Endometrial microvascular endothelial cells (primary cell): ENCODE data around the gene PRPSAP1. TPM values are rescaled to one million over a fixed set of nuclear protein-coding genes. Genes with fewer than 3 reads are reported as not detected.

Source experiments
- in situ Hi-C: cut with HindIII; loops from 2 replicates; pipeline ENCODE4 v1.10.0; 2017; ENCODE audit warnings: low sequenced_read_pairs, low pct_unique_long_range_greater_than_20kb; ENCODE audit errors: inconsistent ontology term
- total RNA-seq: library from RNA; depleted of rRNA; stranded (reverse); fragments of >200 nt; gene quantifications from one replicate; pipeline ENCODE4 v1.2.3, GENCODE V29; 2015; ENCODE audit errors: inconsistent ontology term

The PRPSAP1 gene
- total RNA-seq, 1 donor from 2014 or later: 70.8 TPM

- in situ Hi-C loops: no loop called here
Observed at GRCh38 chr17:76296186-76296585, 57.5 kb downstream of the PRPSAP1 start.

DNA sequence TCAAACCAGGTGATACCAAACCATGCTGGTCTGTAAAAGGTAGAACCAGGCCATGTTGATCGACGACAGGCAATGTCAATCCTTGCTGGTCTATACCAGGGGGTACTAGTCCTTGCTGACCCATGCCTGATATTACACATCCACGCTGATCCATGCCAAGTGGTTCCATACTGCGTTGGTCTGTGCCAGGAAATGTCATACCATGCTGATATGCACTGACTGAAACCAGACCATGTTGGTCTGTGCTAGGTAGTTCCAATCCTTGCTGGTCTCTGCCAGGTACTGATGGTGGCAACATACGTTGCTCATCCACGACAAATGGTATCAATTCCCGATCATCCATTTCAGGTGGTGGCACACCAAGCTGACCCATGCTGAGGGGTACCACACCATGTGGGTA lies 60.6 kb downstream of the PRPSAP1 start:
- in situ Hi-C loops: no loop called here

DNA sequence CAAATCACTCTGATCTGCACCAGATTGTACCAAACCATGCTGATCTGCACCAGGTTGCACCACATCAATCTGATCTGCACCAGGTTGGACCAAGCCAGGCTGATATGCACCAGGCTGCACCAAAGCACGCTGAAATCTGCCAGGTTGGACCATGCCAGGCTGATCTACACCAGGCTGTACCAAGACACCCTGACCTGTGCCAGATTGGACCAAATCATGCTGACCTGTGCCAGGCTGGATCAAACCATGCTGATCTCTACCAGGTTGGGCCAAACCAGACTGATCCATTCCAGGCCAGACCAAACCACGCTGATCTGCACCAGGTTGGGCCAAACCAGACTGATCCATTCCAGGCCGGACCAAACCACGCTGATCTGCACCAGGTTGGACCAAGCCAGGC lies 61.1 kb downstream of the PRPSAP1 start:
- in situ Hi-C loops: no loop called here

- in situ Hi-C loops: no loop called here
Observed at GRCh38 chr17:76281573-76282371, 71.9 kb downstream of the PRPSAP1 start.

DNA sequence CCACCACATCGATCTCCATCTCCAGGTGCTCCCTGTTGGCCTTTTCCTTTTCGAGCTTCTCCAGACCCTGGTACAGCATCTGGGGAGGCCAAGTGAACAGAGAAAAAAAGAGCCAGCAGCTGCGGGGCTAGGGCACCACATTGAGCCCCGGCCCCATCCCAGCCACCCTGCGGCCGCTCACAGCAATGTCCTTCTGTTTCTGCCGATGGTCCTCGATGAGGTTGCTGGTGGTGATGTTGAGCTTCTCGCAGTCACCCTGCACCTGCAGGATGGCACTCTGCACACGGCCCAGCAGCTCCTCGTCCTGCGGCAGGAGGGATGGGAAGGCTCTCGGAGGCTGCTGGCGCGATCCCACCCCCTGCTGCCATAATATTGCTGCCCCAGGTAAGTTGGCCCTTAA lies 73.1 kb downstream of the PRPSAP1 start:
- in situ Hi-C loops: no loop called here

- in situ Hi-C loops: no loop called here
Observed at GRCh38 chr17:76279742-76280287, 73.9 kb downstream of the PRPSAP1 start.

- in situ Hi-C loops: no loop called here
Observed at GRCh38 chr17:76278952-76279741, 74.6 kb downstream of the PRPSAP1 start.

DNA sequence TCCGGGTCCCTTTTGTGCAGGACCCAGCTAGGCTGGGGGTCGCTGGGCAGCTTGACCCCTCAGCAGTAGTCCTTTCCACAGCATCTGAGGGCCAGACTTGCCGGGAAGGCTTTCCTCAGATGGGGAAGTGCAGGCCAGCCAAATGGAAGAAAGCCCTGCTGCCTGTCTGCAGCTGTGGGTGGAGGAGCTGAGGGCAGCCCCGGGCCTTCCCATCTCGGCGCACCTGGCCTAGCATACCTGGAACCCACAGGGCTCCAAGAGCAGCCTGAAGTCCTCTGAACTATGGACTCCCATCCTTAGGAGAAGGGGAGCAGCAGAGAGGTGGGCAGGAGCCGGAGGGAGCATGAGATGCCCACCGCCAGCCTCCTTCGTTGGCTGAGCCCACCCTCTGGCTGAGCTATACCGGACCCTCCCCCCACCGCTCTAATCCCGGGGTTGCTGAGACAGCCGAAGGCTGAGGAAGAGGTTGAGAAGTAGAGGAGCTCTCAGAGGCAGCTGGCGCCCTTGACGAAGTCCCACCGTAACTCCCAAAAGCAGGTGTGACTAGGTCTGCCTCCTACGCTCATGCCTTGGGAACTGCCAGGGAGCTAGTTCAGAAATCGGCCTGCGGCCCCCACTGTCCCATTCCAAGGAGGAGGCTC lies 75.3 kb downstream of the PRPSAP1 start:
- in situ Hi-C loops: no loop called here

DNA sequence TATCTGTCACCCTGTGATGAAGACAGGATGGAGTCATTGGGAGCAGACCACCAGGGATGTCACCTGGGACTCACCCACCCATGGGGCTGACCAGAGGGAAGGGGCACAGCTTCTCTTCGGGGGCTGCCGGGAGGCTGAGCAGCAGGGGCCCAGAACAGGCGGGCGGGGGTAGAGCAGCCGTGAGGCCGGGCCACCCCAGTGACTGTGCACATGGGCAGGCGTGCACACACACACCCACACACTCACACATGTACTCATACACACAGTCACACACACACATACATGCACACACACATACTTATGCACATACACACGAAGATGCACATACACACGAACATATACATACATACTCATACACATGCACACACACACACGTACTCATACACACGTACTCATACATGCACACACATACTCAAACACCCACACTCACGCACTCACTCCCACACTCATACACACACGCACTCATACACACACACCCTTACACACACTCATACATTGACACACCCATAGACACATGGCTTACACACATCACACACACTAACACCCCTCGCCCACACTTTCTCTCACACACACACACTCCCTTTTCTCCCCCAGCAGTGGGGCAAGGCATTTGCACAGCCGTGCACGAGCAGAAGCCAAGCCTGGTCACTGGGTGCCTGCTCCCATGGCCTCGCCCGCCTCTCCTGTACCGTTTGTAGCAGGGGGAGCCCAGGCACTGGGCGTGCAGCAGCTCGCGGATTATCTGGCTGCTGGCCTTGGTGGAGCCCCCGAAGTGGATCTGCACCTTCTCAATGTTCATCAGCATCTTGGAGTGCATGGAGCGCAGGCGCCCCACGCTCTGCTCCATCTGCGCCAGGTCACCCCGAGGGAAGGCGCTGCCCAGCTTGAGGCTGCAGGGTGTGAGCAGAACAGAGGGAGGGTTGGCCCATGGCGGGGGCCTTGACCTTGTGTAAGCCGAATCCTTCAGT lies 76.1 kb downstream of the PRPSAP1 start:
- in situ Hi-C loops: no loop called here

DNA sequence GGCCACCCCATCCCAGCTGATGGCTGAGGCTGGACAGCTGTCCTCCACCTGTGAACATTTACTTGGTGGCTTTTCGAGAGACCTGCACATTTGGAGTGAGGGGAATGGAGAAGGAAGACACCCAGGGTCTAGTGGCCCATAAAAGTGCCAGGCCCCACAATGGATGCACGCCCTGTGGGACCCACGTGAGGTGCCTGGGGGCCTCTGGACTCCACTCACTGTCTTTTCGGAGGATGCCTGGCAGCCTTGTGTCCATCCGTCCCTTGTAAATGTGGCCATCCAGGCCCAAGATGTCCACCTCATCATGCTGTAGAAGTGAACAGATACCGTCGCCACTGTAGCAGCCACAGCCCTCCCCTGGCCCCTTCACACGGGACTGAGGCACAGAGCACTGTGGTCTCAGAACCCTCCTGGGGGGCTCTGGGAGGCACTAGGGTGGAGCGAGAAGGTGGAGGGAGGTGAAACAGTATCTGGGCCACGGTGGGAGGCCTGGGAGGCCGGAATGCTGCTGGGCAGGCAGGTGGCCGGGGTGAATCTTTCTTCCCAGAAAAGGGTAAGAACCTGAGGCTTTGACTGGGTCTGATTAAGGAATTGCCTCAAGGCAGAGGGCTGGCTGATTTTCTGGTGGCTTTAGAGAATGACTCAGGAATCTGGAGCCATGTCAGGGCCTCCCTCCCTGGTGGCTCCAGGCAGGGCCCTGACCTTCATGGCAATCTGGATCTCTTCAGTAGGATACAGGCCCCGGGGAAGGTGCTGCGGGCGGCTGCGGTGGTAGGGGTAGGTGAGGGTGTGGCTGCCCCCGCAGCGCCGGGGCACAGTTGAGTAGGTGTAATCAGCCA lies 77.0 kb downstream of the PRPSAP1 start:
- in situ Hi-C loops: no loop called here

DNA sequence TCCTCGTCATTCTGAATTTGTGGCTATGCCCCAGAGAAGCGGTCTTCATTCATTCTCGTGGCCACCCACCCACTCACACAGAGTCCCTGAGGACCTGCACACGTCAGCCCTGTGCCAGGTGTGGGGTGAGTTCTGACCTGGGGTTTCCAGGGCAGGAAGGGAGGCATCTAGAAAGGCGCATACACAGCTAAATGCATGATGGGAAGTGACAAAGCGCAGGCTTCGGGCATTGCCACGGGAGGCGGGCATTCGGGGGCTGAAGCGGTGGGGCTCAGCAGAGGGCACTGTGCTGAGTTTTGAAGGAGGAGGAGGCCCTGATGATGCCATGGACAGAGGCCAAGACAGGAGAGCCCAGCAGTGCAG lies 77.7 kb downstream of the PRPSAP1 start:
- in situ Hi-C loops: no loop called here

GRCh38 chr17:76275382-76276068 lies 78.2 kb downstream of the PRPSAP1 start:
- in situ Hi-C loops: no loop called here

DNA sequence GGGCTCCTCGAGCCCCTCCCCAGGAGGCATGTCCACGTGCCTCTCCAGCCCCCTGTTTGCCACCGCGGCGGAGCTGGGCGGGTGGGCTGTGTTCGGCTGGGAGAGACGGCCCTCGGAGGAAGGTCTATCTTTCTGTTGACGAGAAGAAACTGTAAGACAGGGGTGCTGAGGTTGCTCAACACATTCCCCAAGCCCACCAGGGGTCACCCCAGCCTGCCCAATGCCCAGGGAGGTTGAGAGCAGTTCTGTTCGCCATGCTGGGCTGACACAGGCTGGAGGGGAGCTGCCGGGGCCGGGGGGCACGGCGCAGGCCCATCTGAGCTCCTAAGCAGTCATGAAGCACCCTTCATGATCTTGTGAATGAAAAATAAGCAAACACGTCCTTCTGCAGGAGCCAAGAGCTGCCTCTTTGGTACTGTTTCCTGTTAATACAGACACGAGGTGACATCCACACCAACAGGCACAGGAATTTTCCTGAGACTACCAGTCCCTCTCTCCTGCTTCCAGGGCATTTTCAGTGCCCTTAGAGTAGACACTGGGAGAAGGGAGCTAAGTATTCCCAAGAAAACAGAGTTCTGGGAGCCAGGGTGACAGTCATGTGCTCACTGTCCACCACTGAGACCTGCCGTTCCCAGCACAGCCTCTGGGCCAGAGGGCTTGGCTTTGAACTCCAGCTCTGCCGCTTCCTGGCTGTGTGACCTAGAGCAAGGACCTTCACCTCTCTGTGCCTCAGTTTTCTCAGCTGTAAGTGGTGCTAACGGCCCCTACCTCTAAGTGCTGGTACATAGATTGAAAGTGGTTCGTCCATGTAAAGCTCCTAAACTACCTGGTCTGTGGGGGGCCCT lies 79.4 kb downstream of the PRPSAP1 start:
- in situ Hi-C loops: no loop called here

- in situ Hi-C loops: no loop called here
Observed at GRCh38 chr17:76273445-76274111, 80.1 kb downstream of the PRPSAP1 start.

DNA sequence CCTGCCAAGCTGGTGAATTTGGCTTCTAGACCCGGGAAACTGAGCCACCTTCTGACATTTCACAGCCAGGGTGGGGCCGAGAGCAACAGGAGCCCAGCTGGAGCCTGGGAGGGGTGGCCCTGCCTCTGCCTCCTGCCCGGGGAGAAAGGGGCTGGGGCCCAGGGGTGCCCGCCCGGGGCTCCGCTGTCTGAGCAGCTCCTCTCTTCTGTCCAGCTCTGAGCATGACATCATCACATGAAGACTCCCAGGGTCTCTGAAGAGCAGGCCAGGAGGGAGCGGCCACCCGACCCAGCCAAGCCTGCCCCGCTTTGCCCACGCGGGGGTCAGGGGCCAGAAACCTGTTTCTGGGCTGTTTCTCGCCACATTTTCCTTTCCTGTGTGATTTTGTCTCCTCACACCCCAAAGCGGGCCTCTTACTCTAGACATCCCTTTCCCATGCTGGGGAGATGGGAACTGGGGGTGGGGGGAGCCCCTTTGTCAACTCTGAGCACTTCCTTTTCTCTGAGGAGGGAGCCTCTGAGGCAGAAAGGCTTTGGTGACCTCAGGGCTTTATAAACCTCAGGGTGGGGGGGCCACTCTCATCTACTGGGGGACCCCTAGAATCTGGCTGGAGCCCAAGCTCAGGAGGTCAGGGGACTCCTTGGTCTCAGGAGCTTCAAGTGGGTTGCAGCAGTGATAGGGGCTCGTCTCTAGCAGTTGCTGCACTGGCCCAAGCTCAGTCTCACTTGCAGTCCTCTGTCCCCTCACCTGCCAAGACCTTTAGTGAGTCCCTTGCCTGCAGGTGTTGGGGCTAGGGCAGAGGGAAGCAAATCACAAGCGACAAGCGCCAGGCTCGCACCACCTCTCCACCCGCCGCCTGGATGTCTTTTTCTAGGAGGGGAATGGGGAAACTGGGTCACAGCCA lies 80.9 kb downstream of the PRPSAP1 start:
- in situ Hi-C loops: no loop called here
